Measurements from ENCODE around the gene CFAP100. TPM values are rescaled to one million over a fixed set of nuclear protein-coding genes. Genes with fewer than 3 reads are reported as not detected.

Gene CFAP100
- total RNA-seq, 4 donors from 2014 or later: not detected

- DNase-seq (ENCODE audit: extremely low spot score): no peak
- no peak overlapping the region for H3K27ac ChIP-seq (replicated peaks in 1 of 4)
- intact Hi-C loops (cut with DNase I): no loop called here
- WGBS: 85% methylated on average over 2 of the region's 2 CpGs
- TF ChIP-seq POLR2AphosphoS5 (IDR thresholded peaks at IDR 0.05) (no peak), EP300 (IDR thresholded peaks at IDR 0.05) (no peak), CTCF (IDR thresholded peaks at IDR 0.05) (no peak), POLR2A (IDR thresholded peaks at IDR 0.05; ENCODE audit: low read depth) (no peak)
- H3K9me3 ChIP-seq: no peaks in the 10 kb centered on the region
- H3K4me3 ChIP-seq: no peak overlapping the region
- no peaks in the 10 kb centered on the region for H3K27me3 ChIP-seq
- H3K4me1 ChIP-seq: peaks cover 3 to 24% (median 13%) of the 10 kb centered on the region in 4 donors
- H3K36me3 ChIP-seq: peaks cover 11 to 53% (median 43%) of the 10 kb centered on the region in 4 donors
Observed at GRCh38 chr3:126446791-126447190, 52.1 kb downstream of the CFAP100 start.

GRCh38 chr3:126447456-126448106 lies 52.9 kb downstream of the CFAP100 start:
- no peak overlapping the region for H3K4me3 ChIP-seq
- peaks cover 3 to 24% (median 13%) of the 10 kb centered on the region in 4 donors for H3K4me1 ChIP-seq
- no peak for DNase-seq (ENCODE audit: extremely low spot score)
- intact Hi-C loops (cut with DNase I): no loop called here
- H3K36me3 ChIP-seq: peaks cover 12 to 57% (median 49%) of the 10 kb centered on the region in 4 donors
- H3K27me3 ChIP-seq: no peaks in the 10 kb centered on the region
- no peak overlapping the region for H3K27ac ChIP-seq (replicated peaks in 1 of 4)
- TF ChIP-seq EP300 (IDR thresholded peaks at IDR 0.05) (no peak), CTCF (IDR thresholded peaks at IDR 0.05) (no peak), POLR2A (IDR thresholded peaks at IDR 0.05; ENCODE audit: low read depth) (no peak), POLR2AphosphoS5 (IDR thresholded peaks at IDR 0.05) (no peak)
- no peaks in the 10 kb centered on the region for H3K9me3 ChIP-seq
- 81% methylated on average over 7 of the region's 12 CpGs for WGBS

- Histone ChIP-seq H3K27ac (replicated peaks in 1 of 4) (no peak overlapping the region), H3K9me3 (no peaks in the 10 kb centered on the region), H3K4me3 (no peak overlapping the region), H3K36me3 (peaks cover 12 to 58% (median 50%) of the 10 kb centered on the region in 4 donors), H3K4me1 (peaks cover 3 to 24% (median 13%) of the 10 kb centered on the region in 4 donors), H3K27me3 (no peaks in the 10 kb centered on the region)
- 93% methylated on average over 12 of the region's 17 CpGs for WGBS
- DNase-seq (ENCODE audit: extremely low spot score): no peak
- no peak for TF ChIP-seq POLR2A (IDR thresholded peaks at IDR 0.05; ENCODE audit: low read depth)
- TF ChIP-seq POLR2AphosphoS5 (IDR thresholded peaks at IDR 0.05): no peak
- no peak for TF ChIP-seq EP300 (IDR thresholded peaks at IDR 0.05)
- no peak for TF ChIP-seq CTCF (IDR thresholded peaks at IDR 0.05)
- intact Hi-C loops (cut with DNase I): no loop called here
Observed at GRCh38 chr3:126448136-126448892, 53.6 kb downstream of the CFAP100 start.

GRCh38 chr3:126448893-126449180 lies 54.1 kb downstream of the CFAP100 start:
- Histone ChIP-seq H3K4me1 (peaks cover 3 to 24% (median 13%) of the 10 kb centered on the region in 4 donors), H3K27ac (replicated peaks in 1 of 4) (no peak overlapping the region), H3K27me3 (no peaks in the 10 kb centered on the region), H3K4me3 (no peak overlapping the region), H3K36me3 (peaks cover 12 to 62% (median 50%) of the 10 kb centered on the region in 4 donors), H3K9me3 (no peaks in the 10 kb centered on the region)
- TF ChIP-seq POLR2A (IDR thresholded peaks at IDR 0.05; ENCODE audit: low read depth) (no peak), EP300 (IDR thresholded peaks at IDR 0.05) (no peak), POLR2AphosphoS5 (IDR thresholded peaks at IDR 0.05) (no peak), CTCF (IDR thresholded peaks at IDR 0.05) (no peak)
- 82% methylated on average over 8 of the region's 8 CpGs for WGBS
- intact Hi-C loops (cut with DNase I): no loop called here
- DNase-seq (ENCODE audit: extremely low spot score): no peak
